Measurements from ENCODE around the gene RBCK1.

RBCK1 gene

GRCh38 chr20:399182-399707, 8.9 kb upstream of the RBCK1 start:
- DNase-seq (ENCODE audit: low read depth in 2 of 2) = no peak

- DNase-seq (ENCODE audit: low read depth in 2 of 2) = no peak
These were observed 8.0 kb upstream of the RBCK1 start for GRCh38 chr20:400128-400453.

GRCh38 chr20:400454-401275, 7.4 kb upstream of the RBCK1 start:
- no peak for DNase-seq (ENCODE audit: low read depth in 2 of 2)

- no peak for DNase-seq (ENCODE audit: low read depth in 2 of 2)
These were observed 6.2 kb upstream of the RBCK1 start for GRCh38 chr20:401682-402495.

GRCh38 chr20:402496-402885, 5.6 kb upstream of the RBCK1 start:
- DNase-seq (ENCODE audit: low read depth in 2 of 2) = no peak

- DNase-seq (ENCODE audit: low read depth in 2 of 2) = no peak
These were observed 5.1 kb upstream of the RBCK1 start for GRCh38 chr20:402898-403581.

GRCh38 chr20:403582-403957, 4.5 kb upstream of the RBCK1 start:
- DNase-seq (ENCODE audit: low read depth in 2 of 2) = no peak

GRCh38 chr20:404088-404487, 4.0 kb upstream of the RBCK1 start:
- DNase-seq (ENCODE audit: low read depth in 2 of 2) = no peak

GRCh38 chr20:406200-407132, 1.6 kb upstream of the RBCK1 start:
- DNase-seq (ENCODE audit: low read depth in 2 of 2) = no peak

GRCh38 chr20:407133-407952, 756 bp upstream of the RBCK1 start:
- peak; percentile 40 to 55 for DNase-seq (ENCODE audit: low read depth in 2 of 2)

GRCh38 chr20:408843-409696, 971 bp downstream of the RBCK1 start:
- DNase-seq (ENCODE audit: low read depth in 2 of 2) = no peak

- DNase-seq (ENCODE audit: low read depth in 2 of 2) = no peak
These were observed 1.8 kb downstream of the RBCK1 start for GRCh38 chr20:409697-410559.

- DNase-seq (ENCODE audit: low read depth in 2 of 2) = no peak
These were observed 4.0 kb downstream of the RBCK1 start for GRCh38 chr20:412081-412480.

- no peak for DNase-seq (ENCODE audit: low read depth in 2 of 2)
These were observed 6.1 kb downstream of the RBCK1 start for GRCh38 chr20:414161-414560.

- DNase-seq (ENCODE audit: low read depth in 2 of 2) = no peak
These were observed 7.8 kb downstream of the RBCK1 start for GRCh38 chr20:415820-416322.

- no peak for DNase-seq (ENCODE audit: low read depth in 2 of 2)
These were observed 9.1 kb downstream of the RBCK1 start for GRCh38 chr20:416950-417800.

- DNase-seq (ENCODE audit: low read depth in 2 of 2) = no peak
These were observed 9.8 kb downstream of the RBCK1 start for GRCh38 chr20:417801-418342.

Measured in stimulated activated CD4-positive, alpha-beta T cell treated with anti-CD3 and anti-CD28 coated beads, Interleukin-1b, Interleukin-23, amount 100 ng/mL, for 4 hours (primary cell).